OCI-M2 (cell line): ENCODE results near the gene BPIFB3.
"Not testable (repeated sequence)": the region's sequence is repeated elsewhere in the genome, so short reads cannot be mapped to it uniquely, and the experiment has no call there.

Source experiments
- DNase-seq: peaks from one replicate; lab custom pipeline; 2025; ENCODE audit not compliant: unreplicated experiment; lab: John Stamatoyannopoulos, UW

The BPIFB3 gene

GRCh38 chr20:33112547-33113386 is 59.1 kb downstream of the BPIFB3 start:
- no peak for DNase-seq

DNA sequence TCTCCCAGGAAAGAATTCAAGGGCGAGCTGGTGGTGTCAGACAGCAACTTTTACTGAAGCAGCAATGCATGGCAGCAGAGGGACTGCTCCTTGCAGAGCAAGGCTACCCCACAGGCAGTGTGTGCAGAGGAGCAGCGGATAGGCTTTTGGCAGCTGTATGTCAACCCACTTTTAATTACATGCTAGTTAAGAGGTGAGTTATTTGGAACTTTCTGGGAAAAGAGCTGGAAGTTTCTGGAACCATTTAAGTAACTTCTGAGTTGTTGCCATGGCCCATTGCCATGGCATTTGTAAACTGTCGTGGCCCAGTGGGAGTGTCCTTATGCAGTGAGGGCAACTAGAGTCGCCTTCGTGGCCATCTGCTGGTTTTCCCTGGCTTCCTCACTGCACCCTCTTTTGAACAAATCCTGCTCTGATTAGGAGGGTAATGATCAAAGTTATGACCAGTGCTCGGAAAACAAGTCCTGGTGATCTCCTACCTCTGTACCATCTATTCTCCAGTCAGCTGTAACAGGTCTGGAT is 59.7 kb downstream of the BPIFB3 start:
- no peak for DNase-seq

DNA sequence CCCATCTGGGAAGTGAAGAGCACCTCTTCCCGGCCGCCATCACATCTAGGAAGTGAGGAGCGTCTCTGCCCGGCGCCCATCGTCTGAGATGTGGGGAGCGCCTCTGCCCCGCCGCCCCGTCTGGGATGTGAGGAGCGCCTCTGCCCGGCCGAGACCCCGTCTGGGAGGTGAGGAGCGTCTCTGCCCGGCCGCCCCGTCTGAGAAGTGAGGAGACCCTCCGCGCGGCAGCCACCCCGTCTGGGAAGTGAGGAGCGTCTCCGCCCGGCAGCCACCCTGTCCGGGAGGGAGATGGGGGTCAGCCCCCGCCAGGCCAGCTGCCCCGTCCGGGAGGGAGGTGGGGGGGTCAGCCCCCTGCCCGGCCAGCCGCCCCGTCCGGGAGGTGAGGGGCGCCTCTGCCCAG is 61.8 kb downstream of the BPIFB3 start:
- DNase-seq, result not testable (repeated sequence)

- DNase-seq, result no peak
Measured at GRCh38 chr20:33119725-33120720, 66.3 kb downstream of the BPIFB3 start.

DNA sequence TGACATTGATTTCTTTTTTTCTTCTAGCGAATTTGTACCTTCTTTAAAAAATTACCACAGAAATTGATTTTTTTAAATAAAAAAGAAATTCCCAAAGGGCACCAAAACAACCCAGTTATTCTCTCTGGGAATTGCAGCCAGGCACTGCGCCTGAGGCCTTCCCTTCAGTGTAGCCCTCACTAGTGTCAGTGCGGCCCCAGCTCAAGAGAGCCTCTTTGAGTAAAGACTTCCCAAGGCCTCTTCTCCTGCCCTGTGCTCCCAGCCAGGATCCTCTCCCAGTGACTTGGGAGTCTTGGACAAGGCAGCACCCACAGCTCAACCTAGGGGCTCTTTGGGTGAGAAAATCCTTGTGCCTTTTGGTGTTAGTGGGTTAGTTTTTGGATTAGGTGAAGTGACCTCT is 67.2 kb downstream of the BPIFB3 start:
- no peak for DNase-seq

DNA sequence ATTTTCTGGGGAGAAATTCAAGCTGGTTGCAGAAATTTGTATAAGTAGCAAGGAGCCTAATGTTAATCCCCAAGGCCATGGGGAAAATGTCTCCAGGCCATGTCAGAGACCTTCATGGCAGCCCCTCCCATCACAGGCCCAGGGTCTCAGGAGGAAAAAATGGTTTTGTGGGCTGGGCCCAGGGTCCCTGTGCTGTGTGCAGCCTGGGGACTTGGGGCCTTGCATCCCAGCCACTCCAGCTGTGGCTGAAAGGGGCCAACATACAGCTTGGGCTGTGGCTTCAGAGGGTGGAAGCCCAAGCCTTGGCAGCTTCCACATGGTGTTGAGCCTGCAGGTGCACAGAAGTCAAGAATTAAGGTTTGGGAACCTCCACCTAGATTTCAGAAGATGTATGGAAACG is 68.6 kb downstream of the BPIFB3 start:
- not testable (repeated sequence) for DNase-seq
